WTC11 (cell line): ENCODE data around the gene LIN7C. TPM values are rescaled to one million over a fixed set of nuclear protein-coding genes. Genes with fewer than 3 reads are reported as not detected.

Experiments
- ATAC-seq: fragments of 200-7000 bp; cut with Tn5 transposase; 2 replicates; pipeline ENCODE4 v1.10.0; 2021; ENCODE audit warnings: mild to moderate bottlenecking, moderate library complexity
- CTCF ChIA-PET: fragments of 300-600 bp; sonication (Branson Sonifier 250); formaldehyde crosslinking; loops from one replicate; lab custom pipeline; 2021; ENCODE audit warnings: antibody characterized with exemption; lab: Charles Lee
- POLR2A ChIA-PET: fragments of 350-600 bp; sonication (Branson Sonifier 250); formaldehyde crosslinking; loops from one replicate; lab custom pipeline; 2021; ENCODE audit warnings: antibody characterized with exemption; lab: Charles Lee
- DNase-seq: peaks from one replicate; pipeline ENCODE4 v3.0.0; 2021; ENCODE audit warnings: low spot score
- H3K27ac Mint-ChIP-seq: 2 replicates; pipeline ENCODE4 v1.8.0; 2021; ENCODE audit warnings: mixed read lengths
- H3K27me3 Mint-ChIP-seq: 2 replicates; pipeline ENCODE4 v1.8.0; 2021; ENCODE audit warnings: low read depth, mild to moderate bottlenecking, moderate library complexity, mixed read lengths
- H3K36me3 Mint-ChIP-seq: 2 replicates; pipeline ENCODE4 v1.8.0; 2021; ENCODE audit warnings: mixed read lengths
- H3K4me1 Mint-ChIP-seq: 2 replicates; pipeline ENCODE4 v1.8.0; 2022; ENCODE audit warnings: mixed read lengths
- H3K4me3 Mint-ChIP-seq: 2 replicates; pipeline ENCODE4 v1.8.0; 2021; ENCODE audit warnings: mild to moderate bottlenecking, moderate library complexity, mixed read lengths
- H3K9me3 Mint-ChIP-seq: 2 replicates; pipeline ENCODE4 v1.8.0; 2021; ENCODE audit warnings: mixed read lengths
- ATF1 ChIP-seq: sonication (generic); formaldehyde crosslinking; IDR thresholded peaks from 2 replicates; pipeline ENCODE4 v1.8.1; 2023; ENCODE audit warnings: mild to moderate bottlenecking, moderate library complexity, missing genetic modification reagents
- CREM ChIP-seq: sonication (generic); formaldehyde crosslinking; IDR thresholded peaks from 2 replicates; pipeline ENCODE4 v1.8.1; 2022; ENCODE audit warnings: mild to moderate bottlenecking, missing genetic modification reagents, moderate library complexity
- EMX1 ChIP-seq: fragments of 250-450 bp; sonication (Bioruptor Pico); IDR thresholded peaks from 2 replicates; pipeline ENCODE4 v1.8.0; 2021; ENCODE audit warnings: mild to moderate bottlenecking
- FOXJ3 ChIP-seq: sonication (generic); formaldehyde crosslinking; IDR thresholded peaks from 2 replicates; pipeline ENCODE4 v1.9.0; 2021; ENCODE audit warnings: missing genetic modification reagents, mild to moderate bottlenecking, borderline replicate concordance
- JAZF1 ChIP-seq: fragments of 250-450 bp; sonication (Bioruptor Pico); IDR thresholded peaks from 2 replicates; pipeline ENCODE4 v1.9.0; 2021; ENCODE audit warnings: moderate library complexity, mild to moderate bottlenecking, inconsistent platforms
- JUN ChIP-seq: sonication (generic); formaldehyde crosslinking; IDR thresholded peaks from 2 replicates; pipeline ENCODE4 v1.8.0; 2023; ENCODE audit warnings: mild to moderate bottlenecking, missing genetic modification reagents
- MYBL2 ChIP-seq: sonication (generic); formaldehyde crosslinking; IDR thresholded peaks from 2 replicates; pipeline ENCODE4 v1.8.1; 2023; ENCODE audit warnings: mild to moderate bottlenecking, moderate library complexity, missing genetic modification reagents
- NFE2L1 ChIP-seq: sonication (generic); formaldehyde crosslinking; IDR thresholded peaks from 2 replicates; pipeline ENCODE4 v1.8.1; 2023; ENCODE audit warnings: missing genetic modification reagents
- NFYB ChIP-seq: sonication (generic); formaldehyde crosslinking; conservative IDR thresholded peaks from 2 replicates; pipeline ENCODE4 v1.8.0; 2022; ENCODE audit warnings: low read depth, missing genetic modification reagents
- NR2C2 ChIP-seq: sonication (generic); formaldehyde crosslinking; IDR thresholded peaks from 2 replicates; pipeline ENCODE4 v1.8.0; 2022; ENCODE audit warnings: mild to moderate bottlenecking, missing genetic modification reagents
- SOX15 ChIP-seq: fragments of 250-450 bp; sonication (Bioruptor Pico); IDR thresholded peaks from 2 replicates; pipeline ENCODE4 v1.9.0; 2021; ENCODE audit warnings: mild to moderate bottlenecking
- SP1 ChIP-seq: sonication (generic); formaldehyde crosslinking; conservative IDR thresholded peaks from 2 replicates; pipeline ENCODE4 v1.8.1; 2022; ENCODE audit warnings: missing genetic modification reagents
- ZNF138 ChIP-seq: sonication (generic); formaldehyde crosslinking; conservative IDR thresholded peaks from 2 replicates; pipeline ENCODE4 v1.8.1; 2022; ENCODE audit warnings: mild to moderate bottlenecking, moderate library complexity, missing genetic modification reagents
- ZNF263 ChIP-seq: sonication (generic); formaldehyde crosslinking; IDR thresholded peaks from 2 replicates; pipeline ENCODE4 v1.8.1; 2022; ENCODE audit warnings: low read depth, mild to moderate bottlenecking, moderate library complexity, missing genetic modification reagents
- ZNF671 ChIP-seq: fragments of 250-450 bp; sonication (Bioruptor Pico); IDR thresholded peaks from 2 replicates; pipeline ENCODE4 v1.8.0; 2021; ENCODE audit warnings: mild to moderate bottlenecking
- total RNA-seq: library from RNA; stranded (reverse); gene quantifications from 3 replicates; pipeline ENCODE4 v1.2.3, GENCODE V29; 2021
- TF ChIP-seq, protein P1 (sequence below): fragments of 200-600 bp; IDR thresholded peaks from 2 replicates; pipeline ENCODE4 v1.8.0; 2022; ENCODE audit warnings: antibody characterized with exemption
- TF ChIP-seq, protein P2 (sequence below): sonication (generic); formaldehyde crosslinking; IDR thresholded peaks from 2 replicates; pipeline ENCODE4 v1.8.1; 2022; ENCODE audit warnings: low read depth, missing genetic modification reagents, borderline replicate concordance
- TF ChIP-seq, protein P3 (sequence below): sonication (generic); formaldehyde crosslinking; IDR thresholded peaks from 2 replicates; pipeline ENCODE4 v1.8.1; 2023; ENCODE audit warnings: mild to moderate bottlenecking, missing genetic modification reagents
- TF ChIP-seq, protein P4 (sequence below): fragments of 250-450 bp; sonication (Bioruptor Pico); IDR thresholded peaks from 2 replicates; pipeline ENCODE4 v1.9.0; 2021; ENCODE audit warnings: mild to moderate bottlenecking
- TF ChIP-seq, protein P5 (sequence below): sonication (generic); formaldehyde crosslinking; IDR thresholded peaks from 2 replicates; pipeline ENCODE4 v1.8.0; 2022; ENCODE audit warnings: missing genetic modification reagents
- TF ChIP-seq, protein P6 (sequence below): fragments of 250-450 bp; sonication (Bioruptor Pico); IDR thresholded peaks from 2 replicates; pipeline ENCODE4 v1.9.0; 2021; ENCODE audit warnings: mild to moderate bottlenecking
- TF ChIP-seq, protein P7 (sequence below): sonication (generic); formaldehyde crosslinking; IDR thresholded peaks from 2 replicates; pipeline ENCODE4 v1.8.0; 2022; ENCODE audit warnings: mild to moderate bottlenecking, missing genetic modification reagents

The LIN7C gene
- total RNA-seq, 1 experiment from 2014 or later = 39.4 TPM

DNA sequence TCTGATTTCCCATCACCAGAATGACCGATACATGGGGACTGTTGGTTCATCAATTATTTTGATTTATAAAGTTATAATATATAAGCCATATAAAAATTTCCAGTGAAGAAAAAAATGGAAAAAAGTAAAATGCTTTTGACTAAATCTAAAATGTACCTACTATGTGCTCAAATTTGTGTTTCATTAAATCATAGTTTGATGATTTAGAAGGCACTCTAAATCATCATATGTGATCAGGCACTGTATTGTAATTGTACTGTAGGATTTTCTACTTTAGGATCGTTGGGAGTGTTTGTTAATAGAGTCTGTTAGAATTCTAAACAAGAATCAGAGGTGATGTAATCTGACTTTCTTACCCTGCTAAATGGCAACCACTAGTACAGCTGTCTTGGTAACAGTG, 2.4 kb downstream of the LIN7C start:
- Mint-ChIP-seq H3K4me3 (no peak overlapping the region; the same call in 1 of the 2 replicates), H3K9me3 (no peaks in the 10 kb centered on the region), H3K27me3 (no peaks in the 10 kb centered on the region; the same call in 1 of the 2 replicates), H3K27ac (no peak overlapping the region), H3K36me3 (peaks cover 16% of the 10 kb centered on the region), H3K4me1 (peaks cover 23% of the 10 kb centered on the region)
- ATAC-seq (no peak), DNase-seq (no peak)
- TF ChIP-seq ZNF671 (no peak), SOX15 (CRISPR knock-in tag) (no peak), NR2C2 (CRISPR knock-in tag) (no peak), MYBL2 (no peak), FOXJ3 (CRISPR knock-in tag) (no peak), JUN (CRISPR knock-in tag) (no peak), ATF1 (no peak)
- TF ChIP-seq, protein P1, sequence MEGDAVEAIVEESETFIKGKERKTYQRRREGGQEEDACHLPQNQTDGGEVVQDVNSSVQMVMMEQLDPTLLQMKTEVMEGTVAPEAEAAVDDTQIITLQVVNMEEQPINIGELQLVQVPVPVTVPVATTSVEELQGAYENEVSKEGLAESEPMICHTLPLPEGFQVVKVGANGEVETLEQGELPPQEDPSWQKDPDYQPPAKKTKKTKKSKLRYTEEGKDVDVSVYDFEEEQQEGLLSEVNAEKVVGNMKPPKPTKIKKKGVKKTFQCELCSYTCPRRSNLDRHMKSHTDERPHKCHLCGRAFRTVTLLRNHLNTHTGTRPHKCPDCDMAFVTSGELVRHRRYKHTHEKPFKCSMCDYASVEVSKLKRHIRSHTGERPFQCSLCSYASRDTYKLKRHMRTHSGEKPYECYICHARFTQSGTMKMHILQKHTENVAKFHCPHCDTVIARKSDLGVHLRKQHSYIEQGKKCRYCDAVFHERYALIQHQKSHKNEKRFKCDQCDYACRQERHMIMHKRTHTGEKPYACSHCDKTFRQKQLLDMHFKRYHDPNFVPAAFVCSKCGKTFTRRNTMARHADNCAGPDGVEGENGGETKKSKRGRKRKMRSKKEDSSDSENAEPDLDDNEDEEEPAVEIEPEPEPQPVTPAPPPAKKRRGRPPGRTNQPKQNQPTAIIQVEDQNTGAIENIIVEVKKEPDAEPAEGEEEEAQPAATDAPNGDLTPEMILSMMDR = no peak
- TF ChIP-seq, protein P2, sequence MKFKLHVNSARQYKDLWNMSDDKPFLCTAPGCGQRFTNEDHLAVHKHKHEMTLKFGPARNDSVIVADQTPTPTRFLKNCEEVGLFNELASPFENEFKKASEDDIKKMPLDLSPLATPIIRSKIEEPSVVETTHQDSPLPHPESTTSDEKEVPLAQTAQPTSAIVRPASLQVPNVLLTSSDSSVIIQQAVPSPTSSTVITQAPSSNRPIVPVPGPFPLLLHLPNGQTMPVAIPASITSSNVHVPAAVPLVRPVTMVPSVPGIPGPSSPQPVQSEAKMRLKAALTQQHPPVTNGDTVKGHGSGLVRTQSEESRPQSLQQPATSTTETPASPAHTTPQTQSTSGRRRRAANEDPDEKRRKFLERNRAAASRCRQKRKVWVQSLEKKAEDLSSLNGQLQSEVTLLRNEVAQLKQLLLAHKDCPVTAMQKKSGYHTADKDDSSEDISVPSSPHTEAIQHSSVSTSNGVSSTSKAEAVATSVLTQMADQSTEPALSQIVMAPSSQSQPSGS = no peak
- TF ChIP-seq, protein P3, sequence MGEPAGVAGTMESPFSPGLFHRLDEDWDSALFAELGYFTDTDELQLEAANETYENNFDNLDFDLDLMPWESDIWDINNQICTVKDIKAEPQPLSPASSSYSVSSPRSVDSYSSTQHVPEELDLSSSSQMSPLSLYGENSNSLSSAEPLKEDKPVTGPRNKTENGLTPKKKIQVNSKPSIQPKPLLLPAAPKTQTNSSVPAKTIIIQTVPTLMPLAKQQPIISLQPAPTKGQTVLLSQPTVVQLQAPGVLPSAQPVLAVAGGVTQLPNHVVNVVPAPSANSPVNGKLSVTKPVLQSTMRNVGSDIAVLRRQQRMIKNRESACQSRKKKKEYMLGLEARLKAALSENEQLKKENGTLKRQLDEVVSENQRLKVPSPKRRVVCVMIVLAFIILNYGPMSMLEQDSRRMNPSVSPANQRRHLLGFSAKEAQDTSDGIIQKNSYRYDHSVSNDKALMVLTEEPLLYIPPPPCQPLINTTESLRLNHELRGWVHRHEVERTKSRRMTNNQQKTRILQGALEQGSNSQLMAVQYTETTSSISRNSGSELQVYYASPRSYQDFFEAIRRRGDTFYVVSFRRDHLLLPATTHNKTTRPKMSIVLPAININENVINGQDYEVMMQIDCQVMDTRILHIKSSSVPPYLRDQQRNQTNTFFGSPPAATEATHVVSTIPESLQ = no peak
- ChIA-PET CTCF (no interaction called here), POLR2A (no interaction called here)

DNA sequence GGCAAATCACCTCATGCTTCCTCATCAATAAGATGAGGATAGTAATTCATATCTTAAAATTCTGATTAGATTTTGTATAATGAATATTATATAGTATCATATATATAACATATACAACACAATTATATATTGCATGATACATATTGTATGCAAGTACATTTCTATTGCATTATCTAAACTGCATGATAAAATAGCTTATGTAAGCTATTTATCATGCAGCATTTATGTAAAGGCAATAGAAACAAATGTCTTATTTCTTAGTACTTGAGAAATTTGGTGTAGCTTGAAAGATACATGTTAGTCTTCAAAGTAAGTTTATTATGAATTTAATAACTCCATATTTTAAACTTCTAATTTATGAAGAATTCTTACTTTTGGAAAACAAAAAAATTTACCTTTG, 5.5 kb downstream of the LIN7C start:
- ChIA-PET CTCF (interaction anchor here (1.8 kb wide), 1 partner anchor 15 kb away, joined by 5 read pairs; no protein-coding TSS in a partner anchor), POLR2A (no interaction called here)
- ATAC-seq (no peak), DNase-seq (no peak)
- Mint-ChIP-seq H3K36me3 (peaks cover 37% of the 10 kb centered on the region), H3K9me3 (no peaks in the 10 kb centered on the region), H3K4me3 (no peak overlapping the region), H3K4me1 (peaks cover 14% of the 10 kb centered on the region), H3K27me3 (no peaks in the 10 kb centered on the region), H3K27ac (no peak overlapping the region)
- TF ChIP-seq JAZF1 (no peak), SP1 (CRISPR knock-in tag) (no peak), ZNF138 (CRISPR knock-in tag) (no peak), CREM (no peak), NFE2L1 (CRISPR knock-in tag) (no peak), EMX1 (CRISPR knock-in tag) (no peak), ZNF263 (no peak), NFYB (CRISPR knock-in tag) (no peak)
- TF ChIP-seq, protein P4, sequence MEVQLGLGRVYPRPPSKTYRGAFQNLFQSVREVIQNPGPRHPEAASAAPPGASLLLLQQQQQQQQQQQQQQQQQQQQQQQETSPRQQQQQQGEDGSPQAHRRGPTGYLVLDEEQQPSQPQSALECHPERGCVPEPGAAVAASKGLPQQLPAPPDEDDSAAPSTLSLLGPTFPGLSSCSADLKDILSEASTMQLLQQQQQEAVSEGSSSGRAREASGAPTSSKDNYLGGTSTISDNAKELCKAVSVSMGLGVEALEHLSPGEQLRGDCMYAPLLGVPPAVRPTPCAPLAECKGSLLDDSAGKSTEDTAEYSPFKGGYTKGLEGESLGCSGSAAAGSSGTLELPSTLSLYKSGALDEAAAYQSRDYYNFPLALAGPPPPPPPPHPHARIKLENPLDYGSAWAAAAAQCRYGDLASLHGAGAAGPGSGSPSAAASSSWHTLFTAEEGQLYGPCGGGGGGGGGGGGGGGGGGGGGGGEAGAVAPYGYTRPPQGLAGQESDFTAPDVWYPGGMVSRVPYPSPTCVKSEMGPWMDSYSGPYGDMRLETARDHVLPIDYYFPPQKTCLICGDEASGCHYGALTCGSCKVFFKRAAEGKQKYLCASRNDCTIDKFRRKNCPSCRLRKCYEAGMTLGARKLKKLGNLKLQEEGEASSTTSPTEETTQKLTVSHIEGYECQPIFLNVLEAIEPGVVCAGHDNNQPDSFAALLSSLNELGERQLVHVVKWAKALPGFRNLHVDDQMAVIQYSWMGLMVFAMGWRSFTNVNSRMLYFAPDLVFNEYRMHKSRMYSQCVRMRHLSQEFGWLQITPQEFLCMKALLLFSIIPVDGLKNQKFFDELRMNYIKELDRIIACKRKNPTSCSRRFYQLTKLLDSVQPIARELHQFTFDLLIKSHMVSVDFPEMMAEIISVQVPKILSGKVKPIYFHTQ (CRISPR knock-in tag) = no peak
- TF ChIP-seq, protein P5, sequence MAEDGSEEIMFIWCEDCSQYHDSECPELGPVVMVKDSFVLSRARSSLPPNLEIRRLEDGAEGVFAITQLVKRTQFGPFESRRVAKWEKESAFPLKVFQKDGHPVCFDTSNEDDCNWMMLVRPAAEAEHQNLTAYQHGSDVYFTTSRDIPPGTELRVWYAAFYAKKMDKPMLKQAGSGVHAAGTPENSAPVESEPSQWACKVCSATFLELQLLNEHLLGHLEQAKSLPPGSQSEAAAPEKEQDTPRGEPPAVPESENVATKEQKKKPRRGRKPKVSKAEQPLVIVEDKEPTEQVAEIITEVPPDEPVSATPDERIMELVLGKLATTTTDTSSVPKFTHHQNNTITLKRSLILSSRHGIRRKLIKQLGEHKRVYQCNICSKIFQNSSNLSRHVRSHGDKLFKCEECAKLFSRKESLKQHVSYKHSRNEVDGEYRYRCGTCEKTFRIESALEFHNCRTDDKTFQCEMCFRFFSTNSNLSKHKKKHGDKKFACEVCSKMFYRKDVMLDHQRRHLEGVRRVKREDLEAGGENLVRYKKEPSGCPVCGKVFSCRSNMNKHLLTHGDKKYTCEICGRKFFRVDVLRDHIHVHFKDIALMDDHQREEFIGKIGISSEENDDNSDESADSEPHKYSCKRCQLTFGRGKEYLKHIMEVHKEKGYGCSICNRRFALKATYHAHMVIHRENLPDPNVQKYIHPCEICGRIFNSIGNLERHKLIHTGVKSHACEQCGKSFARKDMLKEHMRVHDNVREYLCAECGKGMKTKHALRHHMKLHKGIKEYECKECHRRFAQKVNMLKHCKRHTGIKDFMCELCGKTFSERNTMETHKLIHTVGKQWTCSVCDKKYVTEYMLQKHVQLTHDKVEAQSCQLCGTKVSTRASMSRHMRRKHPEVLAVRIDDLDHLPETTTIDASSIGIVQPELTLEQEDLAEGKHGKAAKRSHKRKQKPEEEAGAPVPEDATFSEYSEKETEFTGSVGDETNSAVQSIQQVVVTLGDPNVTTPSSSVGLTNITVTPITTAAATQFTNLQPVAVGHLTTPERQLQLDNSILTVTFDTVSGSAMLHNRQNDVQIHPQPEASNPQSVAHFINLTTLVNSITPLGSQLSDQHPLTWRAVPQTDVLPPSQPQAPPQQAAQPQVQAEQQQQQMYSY (CRISPR knock-in tag) = no peak
- TF ChIP-seq, protein P6, sequence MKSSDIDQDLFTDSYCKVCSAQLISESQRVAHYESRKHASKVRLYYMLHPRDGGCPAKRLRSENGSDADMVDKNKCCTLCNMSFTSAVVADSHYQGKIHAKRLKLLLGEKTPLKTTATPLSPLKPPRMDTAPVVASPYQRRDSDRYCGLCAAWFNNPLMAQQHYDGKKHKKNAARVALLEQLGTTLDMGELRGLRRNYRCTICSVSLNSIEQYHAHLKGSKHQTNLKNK (CRISPR knock-in tag) = no peak
- TF ChIP-seq, protein P7, sequence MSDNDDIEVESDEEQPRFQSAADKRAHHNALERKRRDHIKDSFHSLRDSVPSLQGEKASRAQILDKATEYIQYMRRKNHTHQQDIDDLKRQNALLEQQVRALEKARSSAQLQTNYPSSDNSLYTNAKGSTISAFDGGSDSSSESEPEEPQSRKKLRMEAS (CRISPR knock-in tag) = no peak
